Measurements from ENCODE around the gene SLC35F6. TPM values are rescaled to one million over a fixed set of nuclear protein-coding genes. Genes with fewer than 3 reads are reported as not detected.
A peak's percentile ranks its signal among the peaks of the same experiment; 100 is the strongest.

The SLC35F6 gene, protein sequence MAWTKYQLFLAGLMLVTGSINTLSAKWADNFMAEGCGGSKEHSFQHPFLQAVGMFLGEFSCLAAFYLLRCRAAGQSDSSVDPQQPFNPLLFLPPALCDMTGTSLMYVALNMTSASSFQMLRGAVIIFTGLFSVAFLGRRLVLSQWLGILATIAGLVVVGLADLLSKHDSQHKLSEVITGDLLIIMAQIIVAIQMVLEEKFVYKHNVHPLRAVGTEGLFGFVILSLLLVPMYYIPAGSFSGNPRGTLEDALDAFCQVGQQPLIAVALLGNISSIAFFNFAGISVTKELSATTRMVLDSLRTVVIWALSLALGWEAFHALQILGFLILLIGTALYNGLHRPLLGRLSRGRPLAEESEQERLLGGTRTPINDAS
- total RNA-seq: 7.8 TPM

GRCh38 chr2:26764078-26764887, at the start of gene SLC35F6:
TSS of gene SLC35F6 (plus strand) at chr2:26764284. CDS start at chr2:26764350, 66 bp downstream.
- Histone ChIP-seq H3K4me1 (ENCODE audit: control insufficient read depth in 3 of 3, insufficient read depth in 3 of 3, low read length in 3 of 3) (peaks cover 20 to 43% (median 34%) of the 10 kb centered on the region in 3 donors), H3K9me3 (ENCODE audit: control insufficient read depth in 3 of 3, low read length in 3 of 3) (no peaks in the 10 kb centered on the region), H3K36me3 (ENCODE audit: control insufficient read depth in 3 of 3, insufficient read depth in 3 of 3, low read length in 3 of 3) (no peaks in the 10 kb centered on the region), H3K27me3 (ENCODE audit: control insufficient read depth in 3 of 3, insufficient read depth in 3 of 3, low read length in 3 of 3) (no peaks in the 10 kb centered on the region), H3K9ac (ENCODE audit: low read depth in 1 of 3, low read length in 3 of 3) (peak within 1 kb of the TSS; percentile 94 to 97 (median 96)), H3K27ac (ENCODE audit: low read depth, low read length) (peak within 1 kb of the TSS; percentile 81), H3K4me3 (ENCODE audit: low read length in 3 of 3) (peak within 1 kb of the TSS; percentile 81 to 96 (median 91))

GRCh38 chr2:26715528-26716270, 48.4 kb upstream of the SLC35F6 start:
- Histone ChIP-seq H3K4me3 (ENCODE audit: low read length in 3 of 3) (no peak overlapping the region), H3K4me1 (ENCODE audit: control insufficient read depth in 3 of 3, insufficient read depth in 3 of 3, low read length in 3 of 3) (peaks cover 29 to 36% (median 32%) of the 10 kb centered on the region in 3 donors), H3K9ac (ENCODE audit: low read depth in 1 of 3, low read length in 3 of 3) (no peak overlapping the region), H3K27me3 (ENCODE audit: control insufficient read depth in 3 of 3, insufficient read depth in 3 of 3, low read length in 3 of 3) (no peaks in the 10 kb centered on the region), H3K27ac (ENCODE audit: low read depth, low read length) (no peak overlapping the region), H3K9me3 (ENCODE audit: control insufficient read depth in 3 of 3, low read length in 3 of 3) (no peaks in the 10 kb centered on the region), H3K36me3 (ENCODE audit: control insufficient read depth in 3 of 3, insufficient read depth in 3 of 3, low read length in 3 of 3) (no peaks in the 10 kb centered on the region)

DNA sequence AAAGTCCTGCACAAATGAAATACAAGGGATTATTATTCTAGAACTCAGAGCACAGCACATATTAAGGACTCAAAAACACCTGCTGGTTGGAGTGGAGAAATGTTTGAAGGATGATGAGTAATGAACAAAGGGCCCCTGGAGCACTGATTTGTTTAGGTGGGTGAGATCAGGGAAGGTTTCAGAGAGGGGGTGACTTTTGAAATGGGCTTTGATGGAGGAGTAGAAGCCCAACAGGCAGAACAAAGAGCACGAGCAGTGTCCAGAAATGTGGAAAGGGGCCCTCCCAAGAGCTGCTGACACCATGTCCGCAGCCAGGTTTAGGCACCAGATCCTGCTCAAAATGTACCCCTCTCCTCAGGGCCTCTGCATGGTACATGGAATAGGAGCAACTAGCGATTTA, 47.7 kb upstream of the SLC35F6 start:
- H3K9ac ChIP-seq (ENCODE audit: low read depth in 1 of 3, low read length in 3 of 3): no peak overlapping the region
- no peak overlapping the region for H3K4me3 ChIP-seq (ENCODE audit: low read length in 3 of 3)
- no peak overlapping the region for H3K27ac ChIP-seq (ENCODE audit: low read depth, low read length)
- H3K9me3 ChIP-seq (ENCODE audit: control insufficient read depth in 3 of 3, low read length in 3 of 3): no peaks in the 10 kb centered on the region
- no peaks in the 10 kb centered on the region for H3K27me3 ChIP-seq (ENCODE audit: control insufficient read depth in 3 of 3, insufficient read depth in 3 of 3, low read length in 3 of 3)
- peaks cover 29 to 36% (median 32%) of the 10 kb centered on the region in 3 donors for H3K4me1 ChIP-seq (ENCODE audit: control insufficient read depth in 3 of 3, insufficient read depth in 3 of 3, low read length in 3 of 3)
- H3K36me3 ChIP-seq (ENCODE audit: control insufficient read depth in 3 of 3, insufficient read depth in 3 of 3, low read length in 3 of 3): no peaks in the 10 kb centered on the region

DNA sequence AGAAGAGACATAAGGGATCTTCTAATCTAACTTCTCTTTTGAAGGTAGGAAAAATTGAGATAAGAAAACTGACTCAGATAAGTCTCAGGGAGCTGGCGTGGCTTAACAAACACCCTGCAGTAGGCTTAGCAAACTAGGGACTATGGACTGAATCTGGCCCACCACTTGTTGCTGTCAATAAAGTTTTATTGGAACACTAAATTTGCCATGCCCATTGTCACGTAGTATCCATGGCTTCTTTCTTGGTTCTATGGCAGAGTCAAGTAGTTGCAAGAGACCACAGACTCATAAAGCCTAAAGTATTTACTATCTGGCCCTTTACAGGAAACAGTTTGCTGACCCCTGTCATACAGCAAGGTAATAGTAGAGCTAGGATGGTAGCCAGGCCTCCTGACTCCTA, 47.3 kb upstream of the SLC35F6 start:
- no peaks in the 10 kb centered on the region for H3K36me3 ChIP-seq (ENCODE audit: control insufficient read depth in 3 of 3, insufficient read depth in 3 of 3, low read length in 3 of 3)
- no peak overlapping the region for H3K4me3 ChIP-seq (ENCODE audit: low read length in 3 of 3)
- no peak overlapping the region for H3K27ac ChIP-seq (ENCODE audit: low read depth, low read length)
- H3K27me3 ChIP-seq (ENCODE audit: control insufficient read depth in 3 of 3, insufficient read depth in 3 of 3, low read length in 3 of 3): no peaks in the 10 kb centered on the region
- H3K9ac ChIP-seq (ENCODE audit: low read depth in 1 of 3, low read length in 3 of 3): no peak overlapping the region
- H3K4me1 ChIP-seq (ENCODE audit: control insufficient read depth in 3 of 3, insufficient read depth in 3 of 3, low read length in 3 of 3): peaks cover 31 to 36% (median 35%) of the 10 kb centered on the region in 3 donors
- no peaks in the 10 kb centered on the region for H3K9me3 ChIP-seq (ENCODE audit: control insufficient read depth in 3 of 3, low read length in 3 of 3)

DNA sequence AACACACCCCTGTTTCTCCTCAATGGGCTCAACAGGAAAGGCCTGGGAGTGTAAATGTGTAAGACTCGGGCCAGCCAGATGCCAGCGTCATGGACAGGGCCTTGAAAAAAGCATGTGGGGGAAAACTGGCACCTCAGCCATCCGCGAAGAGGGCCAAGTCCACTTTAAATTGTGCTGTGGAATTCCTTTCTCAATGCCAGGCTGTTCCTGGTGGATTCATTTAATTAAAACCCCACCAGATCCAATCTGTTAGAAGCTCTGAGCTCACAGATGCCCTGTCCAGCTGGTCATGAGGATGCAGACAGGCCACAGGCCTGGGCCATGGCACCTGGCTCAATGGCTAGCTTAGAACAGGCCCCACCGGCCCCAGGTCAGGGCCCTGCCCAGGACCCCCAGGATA, 46.7 kb upstream of the SLC35F6 start:
- H3K4me3 ChIP-seq (ENCODE audit: low read length in 3 of 3): no peak overlapping the region
- no peaks in the 10 kb centered on the region for H3K36me3 ChIP-seq (ENCODE audit: control insufficient read depth in 3 of 3, insufficient read depth in 3 of 3, low read length in 3 of 3)
- H3K4me1 ChIP-seq (ENCODE audit: control insufficient read depth in 3 of 3, insufficient read depth in 3 of 3, low read length in 3 of 3): peaks cover 26 to 34% (median 32%) of the 10 kb centered on the region in 3 donors
- H3K9me3 ChIP-seq (ENCODE audit: control insufficient read depth in 3 of 3, low read length in 3 of 3): no peaks in the 10 kb centered on the region
- no peaks in the 10 kb centered on the region for H3K27me3 ChIP-seq (ENCODE audit: control insufficient read depth in 3 of 3, insufficient read depth in 3 of 3, low read length in 3 of 3)
- no peak overlapping the region for H3K27ac ChIP-seq (ENCODE audit: low read depth, low read length)
- H3K9ac ChIP-seq (ENCODE audit: low read depth in 1 of 3, low read length in 3 of 3): no peak overlapping the region

- H3K4me3 ChIP-seq (ENCODE audit: low read length in 3 of 3): no peak overlapping the region
- no peaks in the 10 kb centered on the region for H3K9me3 ChIP-seq (ENCODE audit: control insufficient read depth in 3 of 3, low read length in 3 of 3)
- H3K36me3 ChIP-seq (ENCODE audit: control insufficient read depth in 3 of 3, insufficient read depth in 3 of 3, low read length in 3 of 3): no peaks in the 10 kb centered on the region
- peaks cover 23 to 39% (median 34%) of the 10 kb centered on the region in 3 donors for H3K4me1 ChIP-seq (ENCODE audit: control insufficient read depth in 3 of 3, insufficient read depth in 3 of 3, low read length in 3 of 3)
- H3K27ac ChIP-seq (ENCODE audit: low read depth, low read length): no peak overlapping the region
- H3K27me3 ChIP-seq (ENCODE audit: control insufficient read depth in 3 of 3, insufficient read depth in 3 of 3, low read length in 3 of 3): no peaks in the 10 kb centered on the region
- H3K9ac ChIP-seq (ENCODE audit: low read depth in 1 of 3, low read length in 3 of 3): no peak overlapping the region
Measured at GRCh38 chr2:26718949-26719686, 45.0 kb upstream of the SLC35F6 start.

- no peaks in the 10 kb centered on the region for H3K36me3 ChIP-seq (ENCODE audit: control insufficient read depth in 3 of 3, insufficient read depth in 3 of 3, low read length in 3 of 3)
- no peaks in the 10 kb centered on the region for H3K27me3 ChIP-seq (ENCODE audit: control insufficient read depth in 3 of 3, insufficient read depth in 3 of 3, low read length in 3 of 3)
- peaks cover 37 to 53% (median 48%) of the 10 kb centered on the region in 3 donors for H3K4me1 ChIP-seq (ENCODE audit: control insufficient read depth in 3 of 3, insufficient read depth in 3 of 3, low read length in 3 of 3)
- no peaks in the 10 kb centered on the region for H3K9me3 ChIP-seq (ENCODE audit: control insufficient read depth in 3 of 3, low read length in 3 of 3)
- no peak overlapping the region for H3K4me3 ChIP-seq (ENCODE audit: low read length in 3 of 3)
- no peak overlapping the region for H3K9ac ChIP-seq (ENCODE audit: low read depth in 1 of 3, low read length in 3 of 3)
- H3K27ac ChIP-seq (ENCODE audit: low read depth, low read length): peak overlapping the region; percentile 64
Measured at GRCh38 chr2:26720322-26721114, 43.6 kb upstream of the SLC35F6 start.

- H3K27ac ChIP-seq (ENCODE audit: low read depth, low read length): peak overlapping the region; percentile 64
- no peak overlapping the region for H3K4me3 ChIP-seq (ENCODE audit: low read length in 3 of 3)
- no peaks in the 10 kb centered on the region for H3K27me3 ChIP-seq (ENCODE audit: control insufficient read depth in 3 of 3, insufficient read depth in 3 of 3, low read length in 3 of 3)
- H3K4me1 ChIP-seq (ENCODE audit: control insufficient read depth in 3 of 3, insufficient read depth in 3 of 3, low read length in 3 of 3): peaks cover 38 to 55% (median 54%) of the 10 kb centered on the region in 3 donors
- H3K36me3 ChIP-seq (ENCODE audit: control insufficient read depth in 3 of 3, insufficient read depth in 3 of 3, low read length in 3 of 3): no peaks in the 10 kb centered on the region
- peak overlapping the region in 1 of 3 donors; percentile 25 for H3K9ac ChIP-seq (ENCODE audit: low read depth in 1 of 3, low read length in 3 of 3)
- no peaks in the 10 kb centered on the region for H3K9me3 ChIP-seq (ENCODE audit: control insufficient read depth in 3 of 3, low read length in 3 of 3)
Measured at GRCh38 chr2:26721115-26722032, 42.7 kb upstream of the SLC35F6 start.

Data from skeletal muscle tissue (tissue), 4 donors.